H54 (cell line): ENCODE measurements around the gene DEPDC7.
A peak's percentile ranks its signal among the peaks of the same experiment; 100 is the strongest.

ENCODE experiments used
- DNase-seq: peaks from one replicate; pipeline ENCODE4 v3.0.0; 2011; ENCODE audit warnings: low spot score, mixed read lengths; ENCODE audit not compliant: insufficient read length
- FAIRE-seq: peaks from 3 replicates; lab custom pipeline; 2011; peaks lifted over from hg19 to GRCh38; lab: Jason Lieb, UNC
- POLR2A ChIP-seq: IDR thresholded peaks from 2 replicates; pipeline ENCODE4 v1.6.1; 2011; ENCODE audit warnings: low read depth, mild to moderate bottlenecking, low read length

DEPDC7 gene

GRCh38 chr11:33059331-33060007, 43.8 kb downstream of the DEPDC7 start:
- FAIRE-seq (no peak), DNase-seq (no peak)
- TF ChIP-seq POLR2A: no peak

GRCh38 chr11:33060271-33060670, 44.6 kb downstream of the DEPDC7 start:
- DNase-seq: no peak
- TF ChIP-seq POLR2A: no peak
- no peak for FAIRE-seq

GRCh38 chr11:33062137-33062536, 46.5 kb downstream of the DEPDC7 start:
- no peak for FAIRE-seq
- no peak for TF ChIP-seq POLR2A
- DNase-seq: no peak

GRCh38 chr11:33063326-33063881, 47.7 kb downstream of the DEPDC7 start:
- no peak for TF ChIP-seq POLR2A
- DNase-seq: no peak
- no peak for FAIRE-seq

DNA sequence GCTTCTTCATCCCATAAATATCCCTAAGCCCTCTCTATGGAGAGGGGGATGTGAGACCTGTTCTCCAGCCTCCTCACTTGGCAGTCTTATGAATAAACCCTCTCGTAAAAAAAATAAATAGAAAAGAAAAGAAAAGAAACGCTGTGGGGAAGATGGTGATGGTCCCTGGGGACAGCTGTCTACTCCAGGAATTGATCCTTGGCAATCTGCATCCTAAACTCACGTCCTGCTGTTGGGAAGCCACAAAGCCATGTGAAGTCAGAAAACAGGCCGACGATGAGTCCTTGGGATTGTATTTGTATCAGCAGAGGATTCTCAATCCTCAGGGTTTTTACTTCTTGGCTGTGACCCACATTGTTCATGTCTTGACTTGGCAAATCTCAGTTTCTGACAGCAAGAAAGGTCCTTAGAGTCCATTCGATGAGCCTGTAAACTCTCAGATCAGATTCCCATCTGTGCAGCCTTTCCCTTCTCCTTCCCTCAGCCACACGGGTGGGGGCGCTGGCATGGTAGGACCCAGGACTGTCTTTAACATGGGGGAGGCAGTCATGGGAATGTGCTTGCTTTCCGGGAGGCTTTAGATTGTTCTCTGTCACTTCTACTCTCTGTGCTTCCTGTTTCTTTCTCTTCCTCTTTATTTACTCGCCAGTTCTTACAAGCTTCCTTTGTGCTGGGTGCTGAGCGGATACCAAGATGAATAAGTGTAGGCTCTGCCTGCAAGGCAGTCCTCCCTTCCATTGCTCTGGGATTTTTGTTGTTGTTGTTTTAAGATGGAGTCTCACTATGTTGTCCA, 48.6 kb downstream of the DEPDC7 start:
- DNase-seq (no peak), FAIRE-seq (no peak)

DNA sequence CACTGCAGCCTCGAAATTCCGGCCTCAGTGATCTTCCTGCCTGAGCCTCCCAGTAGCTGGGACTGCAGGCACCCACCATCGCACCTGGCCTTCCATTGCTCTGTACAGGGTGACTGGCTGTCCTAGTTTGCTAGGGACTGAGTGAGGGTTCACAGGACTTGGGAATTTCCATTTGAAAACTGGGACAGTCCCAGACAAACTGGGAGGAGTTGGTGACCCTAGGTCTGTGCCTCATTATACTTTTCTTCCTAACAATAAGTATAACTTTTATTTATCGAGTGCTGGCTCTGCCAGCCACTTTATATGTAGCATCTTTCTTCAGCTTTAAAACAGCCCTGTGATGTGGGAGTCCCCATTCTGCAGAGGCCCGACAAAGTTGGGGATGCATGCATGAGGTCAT, 49.2 kb downstream of the DEPDC7 start:
- no peak for TF ChIP-seq POLR2A
- DNase-seq (no peak), FAIRE-seq (no peak)

More for the DNA sequence above, 48.6 kb downstream of the DEPDC7 start:
- TF ChIP-seq POLR2A: no peak

GRCh38 chr11:33065445-33066178, 49.9 kb downstream of the DEPDC7 start:
- no peak for TF ChIP-seq POLR2A
- DNase-seq (peak; percentile 37), FAIRE-seq (no peak)

- DNase-seq (no peak), FAIRE-seq (no peak)
- TF ChIP-seq POLR2A: no peak
These were observed 51.6 kb downstream of the DEPDC7 start for GRCh38 chr11:33067294-33067693.

DNA sequence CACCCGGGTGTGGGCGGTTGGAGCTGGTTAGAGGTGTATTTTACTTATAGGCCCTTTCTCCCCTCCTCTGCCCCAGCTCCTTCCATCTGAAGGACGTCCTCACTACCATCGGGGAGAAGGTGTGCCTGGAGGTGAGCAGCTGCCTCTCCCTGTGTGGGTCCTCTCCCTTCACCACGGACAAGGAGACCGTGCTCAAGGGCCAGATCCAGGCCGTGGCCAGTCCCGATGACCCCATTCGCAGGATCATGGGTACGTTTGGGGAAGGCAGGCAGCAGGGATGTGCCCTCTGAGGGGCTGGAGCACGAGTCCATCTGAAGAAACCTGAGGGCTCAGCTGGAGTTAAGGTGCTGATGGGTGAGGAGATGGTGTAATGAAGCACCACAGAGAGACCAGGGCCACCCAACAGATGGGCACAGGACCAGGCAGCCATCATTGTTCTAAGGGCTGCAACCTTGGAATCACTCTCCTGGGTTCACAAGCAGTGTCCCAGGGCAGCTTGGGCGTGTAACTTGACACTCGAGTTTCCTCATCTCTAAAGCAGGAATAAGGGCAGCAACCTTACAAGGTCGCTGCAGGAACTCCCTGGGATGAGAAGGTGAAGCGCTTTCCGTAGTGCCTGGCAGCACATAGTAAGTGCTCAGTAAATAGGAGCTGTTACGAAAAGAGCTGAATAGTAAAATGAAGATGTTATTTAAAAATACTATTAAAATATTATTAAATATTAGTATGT, 53.1 kb downstream of the DEPDC7 start:
- FAIRE-seq (no peak), DNase-seq (no peak)
- TF ChIP-seq POLR2A: no peak

- TF ChIP-seq POLR2A: no peak
- FAIRE-seq (no peak), DNase-seq (no peak)
These were observed 56.8 kb downstream of the DEPDC7 start for GRCh38 chr11:33072465-33072864.
